Activated naive CD4-positive, alpha-beta T cell treated with anti-CD3 and anti-CD28 coated beads for 36 hours (primary cell): Measurements from ENCODE around the gene ZNF132. TPM values are rescaled to one million over a fixed set of nuclear protein-coding genes. Genes with fewer than 3 reads are reported as not detected.

ENCODE experiments used
- CTCF ChIA-PET: fragments of 350-600 bp; sonication (Branson Sonifier 250); formaldehyde crosslinking; loops from one replicate; lab custom pipeline; 2021; ENCODE audit warnings: antibody characterized with exemption; lab: Charles Lee
- DNase-seq: peaks from one replicate; pipeline ENCODE4 v3.0.0-alpha.2; 2020
- H3K27ac Mint-ChIP-seq: one replicate; pipeline ENCODE4 v1.8.0; 2021; ENCODE audit warnings: mild to moderate bottlenecking, mixed read lengths
- H3K27me3 Mint-ChIP-seq: one replicate; pipeline ENCODE4 v1.8.0; 2021; ENCODE audit warnings: low read depth, mixed read lengths
- H3K36me3 Mint-ChIP-seq: one replicate; pipeline ENCODE4 v1.8.0; 2021; ENCODE audit warnings: low read depth, mixed read lengths
- H3K4me1 Mint-ChIP-seq: one replicate; pipeline ENCODE4 v1.8.0; 2021; ENCODE audit warnings: low read depth, mixed read lengths
- H3K4me3 Mint-ChIP-seq: one replicate; pipeline ENCODE4 v1.8.0; 2021; ENCODE audit warnings: mild to moderate bottlenecking, moderate library complexity, mixed read lengths
- H3K9me3 Mint-ChIP-seq: one replicate; pipeline ENCODE4 v1.8.0; 2021; ENCODE audit warnings: mixed read lengths
- intact Hi-C: fragments of 100-400 bp; cut with micrococcal nuclease; formaldehyde crosslinking; loops from one replicate; pipeline ENCODE4 v1.15.1; 2023
- total RNA-seq, 2 experiments: library from RNA; stranded (reverse); gene quantifications; one replicate each; pipeline ENCODE4 v1.2.3, GENCODE V29; 2021

ZNF132 gene
- total RNA-seq, 2 experiments from 2014 or later: 2.8 to 2.9 TPM

DNA sequence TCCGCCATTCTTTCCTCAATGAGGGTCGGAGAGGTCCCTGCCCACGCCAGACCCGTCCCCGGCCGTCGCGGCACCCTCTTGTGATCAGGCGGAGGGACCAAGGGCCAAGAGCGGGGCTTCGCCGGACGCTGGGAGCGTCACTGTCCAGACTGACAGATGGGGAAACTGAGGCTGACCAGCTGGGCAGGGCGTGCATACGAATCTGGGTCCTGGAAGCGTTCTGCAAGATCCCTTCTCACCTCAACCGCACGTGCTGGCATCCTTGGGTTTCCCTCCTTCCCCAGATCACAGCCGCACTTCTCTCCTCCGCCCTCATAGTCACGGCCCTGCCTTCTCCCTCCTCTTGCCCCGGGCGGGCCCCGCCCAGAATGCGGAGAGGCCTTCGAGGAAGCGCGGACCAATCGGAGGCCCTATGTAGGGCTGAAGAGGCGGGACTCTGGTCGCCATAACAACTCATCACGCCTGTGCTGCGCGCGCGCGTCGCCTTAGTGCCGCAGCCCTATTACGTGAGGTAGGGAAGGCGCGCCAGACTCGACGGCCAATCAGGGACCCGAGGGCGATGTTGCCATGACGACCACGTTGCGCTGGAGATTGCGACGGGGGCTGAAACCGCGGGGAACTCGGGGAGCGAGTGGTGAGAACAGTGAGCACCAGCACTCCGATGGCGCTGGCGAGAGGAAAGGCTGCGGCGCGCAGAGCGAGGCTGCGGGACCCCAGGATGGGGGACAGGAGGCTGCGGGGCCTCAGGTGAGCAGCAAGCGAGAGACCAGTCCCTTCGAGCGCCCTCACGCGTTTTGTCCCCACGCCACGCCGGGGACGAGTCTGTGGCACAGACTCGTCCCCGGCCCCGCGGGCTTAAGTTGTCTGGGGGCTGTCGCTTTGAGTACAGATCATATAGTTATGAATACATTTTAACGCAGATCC, 38.8 kb downstream of the ZNF132 start:
- CTCF ChIA-PET: no interaction called here
- peaks cover 11% of the 10 kb centered on the region for H3K27me3 Mint-ChIP-seq

DNA sequence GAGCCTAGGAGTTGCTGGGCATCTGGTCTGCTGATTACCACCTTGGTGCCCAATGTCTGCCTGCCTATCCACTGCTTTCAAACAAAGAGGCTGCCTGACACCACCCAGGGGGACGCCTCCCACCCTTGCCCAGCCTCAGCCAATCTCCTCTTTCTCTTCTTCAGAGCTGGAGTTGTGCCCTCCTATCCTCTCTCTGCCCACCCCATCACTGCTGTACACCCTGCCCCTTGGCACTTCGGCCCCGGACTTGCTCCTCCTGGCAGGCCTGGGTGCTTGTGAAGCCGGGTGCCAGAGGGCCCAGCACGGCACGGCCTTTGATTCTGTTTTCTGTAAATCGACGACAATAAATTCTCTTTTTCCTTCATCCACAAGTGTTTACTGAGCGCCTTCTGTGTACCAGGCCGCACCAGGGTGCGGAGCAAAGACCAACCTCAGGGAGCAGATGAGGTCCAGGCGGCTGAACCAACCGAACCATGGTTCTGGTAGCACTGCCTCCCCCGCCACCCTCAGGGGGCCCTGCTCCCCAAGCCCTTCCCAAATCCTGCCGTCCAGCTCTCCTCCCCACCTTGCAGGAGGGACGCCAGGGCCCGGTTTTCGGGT, 39.5 kb downstream of the ZNF132 start:
- Mint-ChIP-seq H3K36me3 (peaks cover 3% of the 10 kb centered on the region), H3K4me1 (peaks cover 13% of the 10 kb centered on the region), H3K4me3 (peak overlapping the region; percentile 27), H3K9me3 (no peaks in the 10 kb centered on the region), H3K27ac (no peak overlapping the region), H3K27me3 (peaks cover 11% of the 10 kb centered on the region)
- intact Hi-C loops: no loop called here
- DNase-seq: no peak
- CTCF ChIA-PET: no interaction called here

More for the DNA sequence above, 38.8 kb downstream of the ZNF132 start:
- peak overlapping the region; percentile 26 for H3K27ac Mint-ChIP-seq
- peaks cover 9% of the 10 kb centered on the region for H3K4me1 Mint-ChIP-seq
- peak overlapping the region; percentile 94 for H3K4me3 Mint-ChIP-seq
- H3K36me3 Mint-ChIP-seq: no peaks in the 10 kb centered on the region
- no peaks in the 10 kb centered on the region for H3K9me3 Mint-ChIP-seq
- DNase-seq: peak; percentile 99
- intact Hi-C loops: loop anchor here (1.0 kb wide), 6 partner anchors 14 to 75 kb away; partner anchors contain the start of genes RPS5, ZNF132, ZNF446 and ZNF497

DNA sequence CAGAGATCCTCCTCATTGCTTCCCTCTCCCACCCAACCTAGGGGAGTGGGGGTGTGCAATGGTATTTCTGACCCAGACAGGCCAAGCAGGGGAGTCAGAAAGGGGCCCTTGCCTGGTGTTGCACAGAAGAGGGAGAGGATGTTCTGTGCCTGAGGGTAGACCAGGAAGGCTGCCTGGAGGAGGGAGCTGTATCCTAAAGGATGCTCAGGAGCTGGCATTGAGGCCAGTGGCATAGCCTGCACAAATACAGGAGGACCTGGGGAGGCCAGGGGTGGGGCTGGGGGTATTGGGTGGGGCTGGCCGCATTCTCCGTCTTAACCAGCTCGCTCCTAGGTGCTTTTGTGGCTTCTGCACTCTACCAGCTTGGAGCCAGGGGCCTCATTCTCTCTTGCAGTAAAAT, 40.0 kb downstream of the ZNF132 start:
- Mint-ChIP-seq H3K27ac (no peak overlapping the region), H3K27me3 (peaks cover 11% of the 10 kb centered on the region), H3K9me3 (no peaks in the 10 kb centered on the region), H3K4me1 (peaks cover 14% of the 10 kb centered on the region), H3K36me3 (peaks cover 3% of the 10 kb centered on the region), H3K4me3 (no peak overlapping the region)
- CTCF ChIA-PET: no interaction called here
- no peak for DNase-seq
- intact Hi-C loops: no loop called here

DNA sequence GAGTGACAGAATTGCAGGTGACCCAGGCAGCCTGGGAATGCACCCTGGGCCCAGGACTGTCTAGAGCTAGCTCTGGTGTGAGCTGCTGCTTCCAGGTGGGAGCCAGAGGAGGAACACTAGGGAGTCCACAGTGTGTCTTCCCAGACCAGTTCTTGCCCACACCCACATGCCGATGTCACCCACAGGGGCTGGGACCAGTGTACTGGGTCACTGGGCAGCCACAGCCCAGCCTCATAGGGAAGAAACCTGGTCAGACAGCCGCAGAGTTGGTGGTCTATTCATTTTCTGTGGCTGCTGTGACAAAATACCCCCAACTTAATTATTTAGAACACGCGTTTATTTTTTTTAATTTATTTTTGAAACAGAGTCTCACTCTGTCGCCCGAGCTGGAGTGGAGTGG, 41.4 kb downstream of the ZNF132 start:
- H3K27ac Mint-ChIP-seq: no peak overlapping the region
- CTCF ChIA-PET: no interaction called here
- intact Hi-C loops: no loop called here
- peaks cover 20% of the 10 kb centered on the region for H3K4me1 Mint-ChIP-seq
- no peak overlapping the region for H3K4me3 Mint-ChIP-seq
- no peak for DNase-seq
- H3K27me3 Mint-ChIP-seq: peaks cover 11% of the 10 kb centered on the region
- H3K9me3 Mint-ChIP-seq: no peaks in the 10 kb centered on the region
- peaks cover 15% of the 10 kb centered on the region for H3K36me3 Mint-ChIP-seq

DNA sequence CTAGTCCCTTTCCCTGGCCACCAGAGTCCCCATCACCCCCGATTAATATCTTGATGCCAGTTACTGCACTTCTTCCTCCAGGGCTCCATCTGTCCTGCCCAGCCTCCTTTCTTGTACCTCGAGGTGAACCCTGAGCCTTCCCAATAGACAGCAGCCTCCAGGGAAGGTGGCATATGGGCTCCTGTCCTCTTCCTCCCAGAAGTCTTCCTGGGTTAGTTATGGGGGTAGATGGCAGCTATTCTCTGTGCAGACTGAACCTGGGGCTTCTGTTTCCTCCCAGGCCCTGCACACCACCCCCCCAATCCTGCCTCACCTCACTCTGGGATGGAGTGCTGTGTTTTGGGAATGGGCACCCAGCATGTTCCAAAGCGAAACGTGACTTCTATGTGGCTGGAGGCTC, 41.9 kb downstream of the ZNF132 start:
- intact Hi-C loops: no loop called here
- DNase-seq: no peak
- peaks cover 21% of the 10 kb centered on the region for H3K4me1 Mint-ChIP-seq
- no peak overlapping the region for H3K27ac Mint-ChIP-seq
- no peak overlapping the region for H3K4me3 Mint-ChIP-seq
- CTCF ChIA-PET: no interaction called here
- H3K36me3 Mint-ChIP-seq: peaks cover 19% of the 10 kb centered on the region
- peaks cover 11% of the 10 kb centered on the region for H3K27me3 Mint-ChIP-seq
- H3K9me3 Mint-ChIP-seq: no peaks in the 10 kb centered on the region

DNA sequence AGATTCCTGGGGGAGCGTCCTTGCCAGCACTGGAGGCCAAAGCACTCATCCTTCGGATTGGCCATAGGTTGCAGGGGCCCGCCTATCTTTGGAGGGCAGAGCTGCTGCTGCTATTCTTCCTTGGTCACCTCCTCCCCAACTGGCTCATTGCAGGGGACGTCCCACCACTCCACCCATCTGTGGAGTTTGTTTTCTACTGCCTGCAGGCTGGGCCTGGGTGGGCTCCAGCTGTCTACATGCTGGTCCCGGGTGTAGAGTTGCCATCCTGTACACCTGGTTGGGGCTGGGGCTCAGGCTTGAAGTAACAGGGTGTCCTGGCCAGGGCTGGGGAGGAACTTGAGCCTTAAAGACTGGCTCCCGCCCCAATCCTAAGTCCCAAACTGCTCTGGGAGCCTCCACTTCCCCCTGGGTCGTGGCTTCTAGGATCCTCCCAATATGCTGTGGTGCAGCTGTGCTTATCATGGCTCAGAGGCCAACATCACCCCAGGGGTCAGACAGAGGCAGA, 42.4 kb downstream of the ZNF132 start:
- no peak overlapping the region for H3K4me3 Mint-ChIP-seq
- no peaks in the 10 kb centered on the region for H3K9me3 Mint-ChIP-seq
- peaks cover 11% of the 10 kb centered on the region for H3K27me3 Mint-ChIP-seq
- no peak for DNase-seq
- no peak overlapping the region for H3K27ac Mint-ChIP-seq
- CTCF ChIA-PET: no interaction called here
- H3K4me1 Mint-ChIP-seq: peaks cover 24% of the 10 kb centered on the region
- peaks cover 23% of the 10 kb centered on the region for H3K36me3 Mint-ChIP-seq
- intact Hi-C loops: no loop called here

DNA sequence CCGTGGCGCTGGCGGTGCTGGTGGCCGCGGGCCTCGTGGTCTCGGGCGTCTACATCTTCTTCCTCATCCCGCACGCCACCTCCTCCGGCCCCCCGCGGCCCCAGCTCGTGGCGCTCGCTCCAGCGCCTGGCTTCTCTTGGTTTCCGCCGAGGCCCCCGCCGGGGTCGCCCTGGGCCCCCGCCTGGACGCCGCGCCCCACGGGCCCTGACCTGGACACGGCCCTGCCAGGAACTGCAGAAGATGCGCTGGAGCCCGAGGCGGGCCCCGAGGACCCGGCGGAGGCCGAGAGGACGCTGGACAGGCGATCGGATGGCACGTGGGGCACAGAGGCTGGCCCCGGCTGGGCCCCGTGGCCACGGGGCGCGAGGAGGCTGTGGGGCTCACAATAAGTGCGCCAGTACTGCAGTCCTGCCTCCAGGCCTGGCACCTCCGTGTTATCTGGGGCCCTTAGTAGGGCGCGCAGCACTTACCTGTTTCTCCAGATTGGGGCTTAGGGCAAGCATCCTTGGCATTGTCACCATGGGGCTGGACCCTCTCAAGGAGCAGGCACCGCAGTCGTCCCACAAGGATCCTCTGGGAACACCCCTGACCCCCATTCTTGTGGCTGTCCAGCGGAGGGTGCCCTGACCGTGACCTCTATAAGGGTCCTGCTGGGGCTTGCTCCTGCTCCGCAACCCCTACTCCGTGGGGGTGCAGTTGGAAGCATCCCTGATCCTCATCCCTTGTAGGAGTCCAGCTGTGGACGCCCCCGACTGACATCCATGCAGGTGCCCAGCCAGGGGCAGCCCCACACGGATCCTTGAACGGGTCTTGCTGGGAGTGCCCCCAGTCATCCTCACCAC, 43.0 kb downstream of the ZNF132 start:
- CTCF ChIA-PET: no interaction called here
- Mint-ChIP-seq H3K36me3 (peaks cover 25% of the 10 kb centered on the region), H3K9me3 (no peaks in the 10 kb centered on the region), H3K4me3 (no peak overlapping the region), H3K27me3 (peaks cover 11% of the 10 kb centered on the region), H3K4me1 (peaks cover 24% of the 10 kb centered on the region), H3K27ac (no peak overlapping the region)
- no peak for DNase-seq
- intact Hi-C loops: no loop called here

DNA sequence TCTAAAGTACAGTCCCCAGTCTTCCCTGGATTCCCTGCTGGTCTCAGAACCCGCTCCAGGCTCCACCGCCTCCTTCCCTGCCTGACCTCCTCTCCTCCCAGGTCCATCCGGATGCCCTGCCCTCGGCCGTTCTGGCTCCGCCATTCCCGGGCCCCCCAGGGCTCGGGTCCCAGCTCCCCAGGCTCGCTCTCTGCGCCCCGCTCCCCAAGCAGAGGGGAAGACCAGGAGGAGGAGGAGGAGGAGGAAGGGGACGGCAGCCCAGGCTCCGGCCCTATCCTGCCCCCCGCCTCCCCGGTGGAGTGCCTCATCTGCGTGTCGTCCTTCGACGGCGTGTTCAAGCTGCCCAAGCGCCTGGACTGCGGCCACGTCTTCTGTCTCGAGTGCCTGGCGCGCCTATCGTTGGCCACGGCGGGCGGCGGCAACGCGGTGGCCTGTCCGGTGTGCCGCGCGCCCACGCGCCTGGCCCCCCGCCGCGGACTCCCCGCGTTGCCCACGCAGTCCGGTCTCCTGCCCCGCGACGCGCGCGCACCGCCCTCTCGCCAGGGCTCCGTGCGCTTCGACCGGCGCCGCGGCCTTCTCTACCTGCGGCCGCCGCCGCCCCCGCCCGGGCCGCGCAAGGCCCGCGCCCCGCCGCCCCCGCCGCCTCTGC, 43.9 kb downstream of the ZNF132 start:
- intact Hi-C loops: no loop called here
- Mint-ChIP-seq H3K4me1 (peaks cover 24% of the 10 kb centered on the region), H3K4me3 (no peak overlapping the region), H3K9me3 (no peaks in the 10 kb centered on the region), H3K27ac (no peak overlapping the region), H3K36me3 (peaks cover 33% of the 10 kb centered on the region), H3K27me3 (peaks cover 11% of the 10 kb centered on the region)
- CTCF ChIA-PET: no interaction called here
- DNase-seq: no peak

DNA sequence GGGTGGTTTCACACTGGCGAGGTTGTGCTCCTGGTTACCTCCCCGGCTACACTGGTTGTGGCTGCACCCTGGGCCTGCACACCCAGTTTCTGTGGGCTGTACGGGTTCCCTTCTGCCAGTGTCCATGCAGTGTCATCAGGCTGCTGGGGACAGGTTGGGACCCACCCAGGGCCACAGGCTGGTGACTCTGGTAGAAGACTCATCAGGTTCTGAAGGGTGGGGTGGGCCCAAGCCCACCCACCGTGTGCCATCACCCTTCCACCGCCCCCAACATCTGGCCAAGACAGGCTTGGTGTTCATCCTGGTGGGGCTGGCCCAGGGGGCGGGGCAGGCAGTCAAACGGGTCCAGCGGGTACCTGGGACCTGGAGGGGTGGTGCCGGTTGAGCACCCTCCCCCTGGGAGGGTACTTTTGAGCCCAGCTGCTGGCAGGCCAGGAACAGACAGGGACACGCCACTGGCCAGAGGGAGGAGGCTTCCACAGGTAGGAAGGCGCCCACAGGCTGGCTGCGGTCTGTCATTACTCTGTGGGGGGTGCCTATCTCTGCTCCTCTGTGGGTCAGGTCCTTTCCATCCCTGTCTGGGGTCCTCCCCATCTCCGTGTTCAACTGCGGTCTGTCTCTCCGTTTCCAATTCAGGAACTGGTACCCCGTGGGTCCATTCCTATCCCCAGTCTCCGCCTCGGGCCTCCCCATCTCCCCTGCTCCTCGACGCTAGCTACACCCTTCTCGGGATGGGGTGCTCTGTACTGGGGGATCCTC, 44.6 kb downstream of the ZNF132 start, which contains the start of gene RNF225:
RNF225 (plus strand) TSS at position 437 of the 759 bp plus-strand sequence. CDS start 434 bp downstream, outside the sequence.
- peaks cover 38% of the 10 kb centered on the region for H3K36me3 Mint-ChIP-seq
- H3K4me1 Mint-ChIP-seq: peaks cover 26% of the 10 kb centered on the region
- H3K9me3 Mint-ChIP-seq: no peaks in the 10 kb centered on the region
- no peak within 1 kb of the TSS for H3K4me3 Mint-ChIP-seq
- no peak for DNase-seq
- CTCF ChIA-PET: no interaction called here
- intact Hi-C loops: no loop called here
- H3K27me3 Mint-ChIP-seq: peaks cover 11% of the 10 kb centered on the region
- H3K27ac Mint-ChIP-seq: no peak within 1 kb of the TSS

DNA sequence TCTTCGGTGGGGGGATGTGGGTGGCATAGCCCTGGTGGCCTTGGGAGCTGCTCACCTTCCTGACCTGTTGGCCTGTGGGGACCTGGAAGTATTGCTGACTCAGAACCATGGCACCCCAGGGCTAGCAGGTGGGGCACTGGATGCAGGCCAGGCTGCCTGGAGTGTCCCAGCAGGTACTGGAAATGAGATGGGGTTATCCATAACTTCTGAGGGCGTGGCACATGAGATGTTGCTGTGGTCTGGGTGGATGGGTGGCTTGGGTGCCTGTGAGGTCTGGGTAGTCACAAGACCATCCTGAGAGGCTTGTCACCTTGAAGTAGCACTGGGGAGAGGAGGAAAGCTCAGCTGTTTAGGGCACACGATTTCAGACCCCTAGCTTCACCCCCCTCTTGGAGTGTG, 45.1 kb downstream of the ZNF132 start:
- CTCF ChIA-PET: no interaction called here
- Mint-ChIP-seq H3K36me3 (peaks cover 40% of the 10 kb centered on the region), H3K27ac (no peak overlapping the region), H3K9me3 (no peaks in the 10 kb centered on the region), H3K4me3 (no peak overlapping the region), H3K4me1 (peaks cover 27% of the 10 kb centered on the region), H3K27me3 (peaks cover 11% of the 10 kb centered on the region)
- no peak for DNase-seq
- intact Hi-C loops: no loop called here

DNA sequence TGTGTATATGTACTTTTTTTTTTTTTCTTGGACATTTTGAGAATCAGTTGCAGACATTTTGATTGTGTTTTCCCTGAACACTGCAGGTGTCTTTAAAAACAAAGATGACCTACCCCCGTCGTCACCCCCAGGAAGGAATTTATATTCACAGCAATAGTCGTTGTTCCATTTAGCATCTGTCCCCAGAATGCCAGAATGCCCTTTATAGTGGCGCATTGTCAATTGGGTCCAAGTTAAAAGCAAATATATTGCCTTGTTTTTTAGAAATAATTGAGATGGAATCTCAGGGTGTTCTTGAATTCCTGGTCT, 46.3 kb downstream of the ZNF132 start:
- CTCF ChIA-PET: no interaction called here
- intact Hi-C loops: no loop called here
- Mint-ChIP-seq H3K4me1 (peaks cover 34% of the 10 kb centered on the region), H3K36me3 (peaks cover 47% of the 10 kb centered on the region), H3K4me3 (no peak overlapping the region), H3K27ac (no peak overlapping the region), H3K9me3 (no peaks in the 10 kb centered on the region), H3K27me3 (peaks cover 11% of the 10 kb centered on the region)
- DNase-seq: no peak
